BJ (cell line): Measurements from ENCODE around the gene PLCG1. TPM values are rescaled to one million over a fixed set of nuclear protein-coding genes. Genes with fewer than 3 reads are reported as not detected.
"Not testable (repeated sequence)": the region's sequence is repeated elsewhere in the genome, so short reads cannot be mapped to it uniquely, and the experiment has no call there.

Experiments
- CTCF ChIA-PET: fragments of 350-600 bp; formaldehyde crosslinking; extraction: SDS; loops from one replicate; lab custom pipeline; 2021; ENCODE audit warnings: antibody characterized with exemption, inconsistent platforms; lab: Yijun Ruan, JAX
- POLR2A ChIA-PET: fragments of 300-600 bp; sonication (Branson Sonifier 250); formaldehyde crosslinking; extraction: SDS; loops from one replicate; lab custom pipeline; 2021; ENCODE audit warnings: antibody characterized with exemption; lab: Charles Lee
- DNase-seq: peaks from one replicate; pipeline ENCODE4 v3.0.0-alpha.2; 2011; ENCODE audit warnings: low read depth
- H3K27me3 ChIP-seq: 2 replicates; pipeline ENCODE4 v1.6.0; 2011; ENCODE audit warnings: low read length; ENCODE audit not compliant: control insufficient read depth, insufficient read depth
- H3K36me3 ChIP-seq: 2 replicates; pipeline ENCODE4 v1.5.1; 2011; ENCODE audit warnings: low read length; ENCODE audit not compliant: control insufficient read depth, insufficient read depth
- H3K4me3 ChIP-seq: 2 replicates; pipeline ENCODE4 v1.5.1; 2011; ENCODE audit warnings: low read depth, mild to moderate bottlenecking, control low read depth, low read length
- polyA plus RNA-seq: library from polyadenylated mRNA; depleted of rRNA; stranded (reverse); fragments of >200 nt; gene quantifications from 2 replicates; pipeline ENCODE4 v1.2.3, GENCODE V29; 2011
- TF ChIP-seq, protein P1 (sequence below): IDR thresholded peaks from 2 replicates; pipeline ENCODE4 v1.5.1; 2011; ENCODE audit warnings: low read depth, mild to moderate bottlenecking, control low read depth, inconsistent platforms, low read length, moderate library complexity; ENCODE audit not compliant: insufficient read depth

PLCG1 gene
- polyA plus RNA-seq, 1 experiment, result 46.5 TPM

DNA sequence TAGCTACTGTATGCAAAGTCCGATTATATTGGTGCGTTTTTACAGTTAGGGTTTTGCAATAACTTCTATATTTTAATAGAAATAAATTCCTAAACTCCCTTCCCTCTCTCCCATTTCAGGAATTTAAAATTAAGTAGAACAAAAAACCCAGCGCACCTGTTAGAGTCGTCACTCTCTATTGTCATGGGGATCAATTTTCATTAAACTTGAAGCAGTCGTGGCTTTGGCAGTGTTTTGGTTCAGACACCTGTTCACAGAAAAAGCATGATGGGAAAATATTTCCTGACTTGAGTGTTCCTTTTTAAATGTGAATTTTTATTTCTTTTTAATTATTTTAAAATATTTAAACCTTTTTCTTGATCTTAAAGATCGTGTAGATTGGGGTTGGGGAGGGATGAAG, 13.7 kb upstream of the PLCG1 start:
- Histone ChIP-seq H3K4me3 (no peak overlapping the region), H3K27me3 (no peaks in the 10 kb centered on the region), H3K36me3 (peaks cover 27% of the 10 kb centered on the region)
- ChIA-PET POLR2A (no interaction called here), CTCF (no interaction called here)
- no peak for DNase-seq
- TF ChIP-seq, protein P1, sequence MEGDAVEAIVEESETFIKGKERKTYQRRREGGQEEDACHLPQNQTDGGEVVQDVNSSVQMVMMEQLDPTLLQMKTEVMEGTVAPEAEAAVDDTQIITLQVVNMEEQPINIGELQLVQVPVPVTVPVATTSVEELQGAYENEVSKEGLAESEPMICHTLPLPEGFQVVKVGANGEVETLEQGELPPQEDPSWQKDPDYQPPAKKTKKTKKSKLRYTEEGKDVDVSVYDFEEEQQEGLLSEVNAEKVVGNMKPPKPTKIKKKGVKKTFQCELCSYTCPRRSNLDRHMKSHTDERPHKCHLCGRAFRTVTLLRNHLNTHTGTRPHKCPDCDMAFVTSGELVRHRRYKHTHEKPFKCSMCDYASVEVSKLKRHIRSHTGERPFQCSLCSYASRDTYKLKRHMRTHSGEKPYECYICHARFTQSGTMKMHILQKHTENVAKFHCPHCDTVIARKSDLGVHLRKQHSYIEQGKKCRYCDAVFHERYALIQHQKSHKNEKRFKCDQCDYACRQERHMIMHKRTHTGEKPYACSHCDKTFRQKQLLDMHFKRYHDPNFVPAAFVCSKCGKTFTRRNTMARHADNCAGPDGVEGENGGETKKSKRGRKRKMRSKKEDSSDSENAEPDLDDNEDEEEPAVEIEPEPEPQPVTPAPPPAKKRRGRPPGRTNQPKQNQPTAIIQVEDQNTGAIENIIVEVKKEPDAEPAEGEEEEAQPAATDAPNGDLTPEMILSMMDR, result no peak

GRCh38 chr20:41124451-41125094, 12.8 kb upstream of the PLCG1 start:
- Histone ChIP-seq H3K36me3 (peaks cover 27% of the 10 kb centered on the region), H3K27me3 (no peaks in the 10 kb centered on the region), H3K4me3 (no peak overlapping the region)
- TF ChIP-seq, protein P1, result no peak
- DNase-seq, result no peak
- ChIA-PET CTCF (interaction anchor here (1.3 kb wide), 1 partner anchor 11 kb away, joined by 5 read pairs; no protein-coding TSS in a partner anchor), POLR2A (no interaction called here)

DNA sequence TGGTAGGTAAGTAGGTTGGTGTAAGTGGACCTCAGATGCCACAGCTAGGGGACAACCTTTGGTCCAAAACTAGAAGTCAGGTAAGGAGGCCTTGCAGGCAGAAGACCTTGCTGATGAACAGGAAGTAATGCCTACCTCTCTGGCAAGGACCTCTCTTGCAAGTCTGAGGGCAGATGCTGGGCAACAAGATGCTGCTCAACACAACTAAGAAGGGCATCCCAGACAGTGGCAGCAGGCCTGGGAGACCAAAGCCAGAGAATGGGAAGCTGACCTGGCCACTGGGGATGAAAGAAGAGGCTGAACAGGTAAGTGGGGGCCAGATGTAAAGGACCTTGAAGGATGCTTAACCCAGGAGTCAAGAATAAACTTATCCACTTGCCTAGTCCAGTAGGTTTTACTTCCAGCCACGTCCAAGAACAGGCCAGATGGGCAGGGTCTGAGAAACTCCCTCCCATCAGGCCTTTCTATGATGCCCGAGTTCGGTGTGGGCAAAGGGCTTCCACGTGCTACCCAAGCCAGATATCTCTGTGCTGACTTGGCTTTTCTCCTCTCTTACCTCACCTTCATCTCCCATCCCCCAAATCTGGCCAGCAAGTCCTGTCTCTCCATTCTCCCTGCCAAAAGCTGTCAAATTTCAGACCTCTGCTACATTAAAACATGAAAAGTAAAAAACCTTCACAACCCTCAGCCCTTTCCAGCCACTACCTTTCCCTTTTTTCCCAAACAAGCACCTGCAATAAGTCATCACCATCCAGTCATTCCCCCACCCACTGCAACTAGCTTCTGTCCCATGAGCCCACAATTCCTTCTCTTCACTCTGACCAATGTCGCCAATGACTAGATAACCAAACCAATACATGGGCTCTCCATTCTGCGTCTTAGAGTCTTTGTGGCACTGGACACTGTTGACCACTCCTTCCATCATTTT, 11.5 kb upstream of the PLCG1 start:
- Histone ChIP-seq H3K4me3 (no peak overlapping the region), H3K36me3 (peaks cover 22% of the 10 kb centered on the region), H3K27me3 (no peaks in the 10 kb centered on the region)
- ChIA-PET CTCF (interaction anchor here (1.0 to 1.9 kb wide), 5 partner anchors 9 to 215 kb away, joined by 3 to 5 read pairs (median 3); partner anchors contain the start of gene LPIN3), POLR2A (no interaction called here)
- no peak for DNase-seq
- TF ChIP-seq, protein P1, result no peak

GRCh38 chr20:41126719-41127118, 10.6 kb upstream of the PLCG1 start:
- ChIA-PET POLR2A (no interaction called here), CTCF (interaction anchor here (1.1 to 1.9 kb wide), 4 partner anchors 8 to 119 kb away, joined by 3 to 4 read pairs (median 3); no protein-coding TSS in a partner anchor)
- DNase-seq, result no peak

DNA sequence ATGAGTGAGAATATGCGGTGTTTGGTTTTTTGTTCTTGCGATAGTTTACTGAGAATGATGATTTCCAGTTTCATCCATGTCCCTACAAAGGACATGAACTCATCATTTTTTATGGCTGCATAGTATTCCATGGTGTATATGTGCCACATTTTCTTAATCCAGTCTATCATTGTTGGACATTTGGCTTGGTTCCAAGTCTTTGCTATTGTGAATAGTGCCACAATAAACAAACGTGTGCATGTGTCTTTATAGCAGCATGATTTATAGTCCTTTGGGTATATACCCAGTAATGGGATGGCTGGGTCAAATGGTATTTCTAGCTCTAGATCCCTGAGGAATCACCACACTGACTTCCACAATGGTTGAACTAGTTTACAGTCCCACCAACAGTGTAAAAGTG, 9.0 kb upstream of the PLCG1 start:
- POLR2A ChIA-PET, DNase-seq, H3K27me3 ChIP-seq, H3K4me3 ChIP-seq: not testable (repeated sequence)
- CTCF ChIA-PET, result interaction anchor here (0.8 kb wide), 1 partner anchor 9 kb away, joined by 3 read pairs; no protein-coding TSS in a partner anchor
- peaks cover 11% of the 10 kb centered on the region for H3K36me3 ChIP-seq

More at GRCh38 chr20:41126719-41127118, 10.6 kb upstream of the PLCG1 start:
- TF ChIP-seq, protein P1, result no peak
- Histone ChIP-seq H3K36me3 (peaks cover 15% of the 10 kb centered on the region), H3K4me3 (no peak overlapping the region), H3K27me3 (no peaks in the 10 kb centered on the region)
